Transverse colon (tissue), 4 donors: ENCODE data around the gene RIPK3. TPM values are rescaled to one million over a fixed set of nuclear protein-coding genes. Genes with fewer than 3 reads are reported as not detected.

Source experiments
- DNase-seq: peaks from one replicate; pipeline ENCODE4 v3.0.0-alpha.2; 2019
- H3K27ac ChIP-seq, 4 donors: fragments of 200-600 bp; sonication (generic); 2 replicates each; pipeline ENCODE4 v1.5.1; 2016 to 2018; ENCODE audit warnings: inconsistent platforms in 4 of 4
- H3K27me3 ChIP-seq: fragments of 200-600 bp; sonication (generic); 2 replicates; pipeline ENCODE4 v1.5.1; 2017; ENCODE audit warnings: inconsistent platforms
- H3K36me3 ChIP-seq, 4 donors: fragments of 200-600 bp; sonication (generic); 2 replicates each; pipeline ENCODE4 v1.5.1; 2017 to 2019; ENCODE audit warnings: inconsistent platforms in 4 of 4
- H3K4me1 ChIP-seq, 4 donors: fragments of 200-600 bp; sonication (generic); 2 replicates each; pipeline ENCODE4 v1.5.1; 2017 to 2020; ENCODE audit warnings: inconsistent platforms in 4 of 4
- H3K4me3 ChIP-seq, 4 donors: fragments of 200-600 bp; sonication (generic); 1 replicate in 1 of 4; 2 replicates in 3 of 4; pipeline versions ENCODE4 v1.5.1 to v1.6.1; 2017 to 2019; ENCODE audit warnings: inconsistent platforms in 4 of 4
- H3K9me3 ChIP-seq, 2 donors: fragments of 200-600 bp; sonication (generic); 2 replicates each; pipeline ENCODE4 v1.5.1; 2017 to 2019; ENCODE audit warnings: inconsistent platforms in 2 of 2
- CTCF ChIP-seq, 5 experiments: fragments of 200-600 bp in 3 of 5; fragments of 450-650 bp in 2 of 5; sonication (generic) in 3 of 5; IDR thresholded peaks; 1 replicate in 2 of 5; 2 replicates in 3 of 5; pipeline ENCODE4 v1.5.1; 2016 to 2017; ENCODE audit warnings: antibody characterized with exemption in 5 of 5, inconsistent platforms in 3 of 5, mild to moderate bottlenecking in 2 of 5, moderate library complexity in 1 of 5
- EP300 ChIP-seq: sonication (generic); formaldehyde crosslinking; IDR thresholded peaks from one replicate; pipeline ENCODE4 v1.6.1; 2017; ENCODE audit warnings: antibody characterized with exemption, low read depth
- POLR2A ChIP-seq: fragments of 450-650 bp; IDR thresholded peaks from one replicate; pipeline ENCODE4 v1.6.1; 2016; ENCODE audit warnings: antibody characterized with exemption, mild to moderate bottlenecking, moderate library complexity
- POLR2AphosphoS5 ChIP-seq, 3 donors: sonication (generic); formaldehyde crosslinking; IDR thresholded peaks; one replicate each; pipeline ENCODE4 v1.6.1; 2016; ENCODE audit warnings: antibody characterized with exemption in 3 of 3
- WGBS, 2 donors: methylation state at CpG; one replicate each; pipeline ENCODE4 v1.1.5; 2018; ENCODE audit warnings: low coverage in 1 of 2; 5-methylcytosine and 5-hydroxymethylcytosine counted together
- in situ Hi-C, 4 donors: fragments of 200-750 bp; cut with MboI; loops; one replicate each; pipeline versions ENCODE4 v1.15.0 to v1.15.1; 2017; ENCODE audit warnings: low sequenced_read_pairs in 3 of 4, low pct_ligation_motif_present in 1 of 4, low pct_unique_long_range_greater_than_20kb in 1 of 4
- intact Hi-C: fragments of 100-400 bp; cut with DNase I; formaldehyde crosslinking; loops from one replicate; pipeline ENCODE4 v1.15.1; 2023; ENCODE audit warnings: low total_unique reads
- total RNA-seq, 4 donors: library from RNA; depleted of rRNA; stranded (reverse); fragments of >200 nt; gene quantifications; one replicate each; pipeline ENCODE4 v1.1.0, GENCODE V29; 2016

The RIPK3 gene
- total RNA-seq, 4 donors from 2014 or later = 19.3 to 156 (median 53.6) TPM

- 87% methylated on average over 3 of the region's 3 CpGs; no CpG with 5 or more reads in 1 of the 2 donors for WGBS, 2 donors
- intact Hi-C loops = no loop called here
- H3K36me3 ChIP-seq = peaks cover 0 to 37% (median 17%) of the 10 kb centered on the region in 4 donors
- no peaks in the 10 kb centered on the region for H3K9me3 ChIP-seq
- DNase-seq = no peak
- no peak overlapping the region for H3K4me3 ChIP-seq
- in situ Hi-C loops = loop anchor here in 1 of 4 donors (5.0 kb wide), 1 partner anchor 44 kb away; no protein-coding TSS in a partner anchor
- H3K27ac ChIP-seq = no peak overlapping the region
- TF ChIP-seq CTCF (IDR thresholded peaks at IDR 0.05) (no peak), EP300 (no peak), POLR2A (no peak), POLR2AphosphoS5 (IDR thresholded peaks at IDR 0.05) (no peak)
- peaks cover 0 to 1% (median under 1%) of the 10 kb centered on the region in 4 donors for H3K4me1 ChIP-seq
- no peaks in the 10 kb centered on the region for H3K27me3 ChIP-seq
Observed at GRCh38 chr14:24291446-24292117, 48.2 kb downstream of the RIPK3 start.

- peaks cover 0 to 34% (median 16%) of the 10 kb centered on the region in 4 donors for H3K36me3 ChIP-seq
Observed at GRCh38 chr14:24290746-24291145, 49.0 kb downstream of the RIPK3 start.

GRCh38 chr14:24289649-24290280 is 50.0 kb downstream of the RIPK3 start:
- Histone ChIP-seq H3K4me3 (no peak overlapping the region), H3K27me3 (no peaks in the 10 kb centered on the region), H3K27ac (no peak overlapping the region), H3K4me1 (no peaks in the 10 kb centered on the region), H3K9me3 (no peaks in the 10 kb centered on the region), H3K36me3 (peaks cover 0 to 31% (median 14%) of the 10 kb centered on the region in 4 donors)
- no peak for DNase-seq
- intact Hi-C loops = no loop called here
- TF ChIP-seq POLR2AphosphoS5 (IDR thresholded peaks at IDR 0.05) = no peak
- no peak for TF ChIP-seq EP300
- no peak for TF ChIP-seq POLR2A
- no peak for TF ChIP-seq CTCF (IDR thresholded peaks at IDR 0.05)
- in situ Hi-C loops = loop anchor here in 1 of 4 donors (5.0 kb wide), 1 partner anchor 42 kb away; no protein-coding TSS in a partner anchor
- 85% methylated on average over 6 of the region's 6 CpGs; no CpG with 5 or more reads in 1 of the 2 donors for WGBS, 2 donors

More at GRCh38 chr14:24290746-24291145, 49.0 kb downstream of the RIPK3 start:
- WGBS, 2 donors = 78 to 79% methylated on average over 8 to 9 of the region's 9 CpGs
- no peaks in the 10 kb centered on the region for H3K4me1 ChIP-seq
- no peak for TF ChIP-seq EP300
- TF ChIP-seq POLR2AphosphoS5 (IDR thresholded peaks at IDR 0.05) = no peak
- no peak for TF ChIP-seq POLR2A
- no peak for TF ChIP-seq CTCF (IDR thresholded peaks at IDR 0.05)
- no peak overlapping the region for H3K4me3 ChIP-seq
- no peak for DNase-seq
- no peaks in the 10 kb centered on the region for H3K9me3 ChIP-seq
- intact Hi-C loops (no loop called here), in situ Hi-C loops (loop anchor here in 1 of 4 donors (5.0 kb wide), 1 partner anchor 43 kb away; no protein-coding TSS in a partner anchor)
- H3K27ac ChIP-seq = no peak overlapping the region
- H3K27me3 ChIP-seq = no peaks in the 10 kb centered on the region

GRCh38 chr14:24286996-24287395 is 52.8 kb downstream of the RIPK3 start:
- no peak for DNase-seq
- peaks cover 0 to 25% (median 10%) of the 10 kb centered on the region in 4 donors for H3K36me3 ChIP-seq
- H3K9me3 ChIP-seq = no peaks in the 10 kb centered on the region
- no peak overlapping the region for H3K4me3 ChIP-seq
- H3K27me3 ChIP-seq = no peaks in the 10 kb centered on the region
- WGBS, 2 donors = 95 to 100% methylated on average over 2 to 5 of the region's 5 CpGs
- intact Hi-C loops = no loop called here
- in situ Hi-C loops = no loop called here
- H3K4me1 ChIP-seq = no peaks in the 10 kb centered on the region
- TF ChIP-seq POLR2AphosphoS5 (IDR thresholded peaks at IDR 0.05) (no peak), POLR2A (no peak), CTCF (IDR thresholded peaks at IDR 0.05) (no peak), EP300 (no peak)
- no peak overlapping the region for H3K27ac ChIP-seq
